ENCODE data around the gene IGFBP5. TPM values are rescaled to one million over a fixed set of nuclear protein-coding genes. Genes with fewer than 3 reads are reported as not detected.

Gene IGFBP5
- total RNA-seq, 2 donors from 2014 or later = 88.5 to 207 TPM

DNA sequence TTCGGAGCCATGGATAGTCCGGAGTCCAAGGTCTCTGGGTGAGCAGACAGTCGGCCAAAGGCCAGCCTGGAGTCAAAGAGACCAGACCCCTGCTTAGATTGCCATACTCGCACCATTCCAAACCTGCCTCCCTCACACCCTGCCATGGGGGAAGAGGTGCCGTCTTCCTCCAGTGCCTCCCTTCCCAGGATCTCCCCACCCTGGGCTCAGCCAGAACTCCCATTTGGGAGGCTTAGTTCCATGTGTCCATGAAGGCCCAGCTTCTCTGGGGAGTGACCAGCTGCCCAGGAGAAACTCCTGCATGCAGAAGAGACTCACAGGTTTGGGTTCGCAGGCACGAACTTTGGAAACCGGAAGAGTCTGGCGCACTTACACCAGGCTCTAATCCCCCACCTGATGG, 21.7 kb downstream of the IGFBP5 start:
- ATAC-seq = no peak
- intact Hi-C loops (cut with DNase I) = no loop called here
- no peak for DNase-seq

DNA sequence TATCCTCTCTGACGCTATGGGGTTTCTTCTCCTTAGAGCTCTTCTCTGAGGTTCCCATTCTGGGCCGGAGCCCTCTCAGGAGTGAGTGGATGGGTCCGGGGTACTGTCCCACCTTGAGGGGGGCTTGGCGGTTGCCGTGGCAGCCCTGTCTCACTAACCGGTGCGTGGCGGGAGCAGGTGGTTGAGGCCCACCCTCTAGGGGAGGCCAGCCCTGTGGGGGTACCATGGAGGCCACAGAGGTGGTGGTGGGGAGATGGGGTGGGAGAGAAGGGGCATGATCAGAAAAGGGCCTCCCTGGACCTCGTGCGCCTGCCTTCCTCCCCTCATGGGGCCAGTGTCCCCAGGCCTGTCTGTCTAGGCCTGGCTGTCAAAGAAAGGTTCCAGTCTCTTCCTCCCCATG, 22.3 kb downstream of the IGFBP5 start:
- no peak for DNase-seq
- ATAC-seq = no peak
- intact Hi-C loops (cut with DNase I) = no loop called here

DNA sequence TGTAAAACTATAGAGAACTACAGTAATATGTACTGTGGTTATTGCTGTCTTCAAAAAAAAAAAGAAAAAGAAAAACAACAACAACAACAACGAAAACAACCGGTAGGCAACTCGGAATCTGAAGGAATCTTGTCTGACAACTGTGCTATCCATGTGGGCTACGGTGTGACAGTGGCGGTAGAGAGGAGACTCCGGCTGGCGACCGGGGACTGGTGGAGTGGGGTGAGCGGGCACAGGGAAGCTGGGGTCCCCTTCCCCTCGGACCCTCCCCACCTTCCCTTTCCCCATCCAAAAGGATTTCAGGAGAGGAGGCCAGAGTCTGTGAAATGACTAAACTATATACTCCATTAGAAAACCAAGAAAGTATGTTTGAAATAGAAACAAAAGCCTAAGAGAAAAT, 22.9 kb downstream of the IGFBP5 start:
- ATAC-seq = no peak
- intact Hi-C loops (cut with DNase I) = no loop called here

DNA sequence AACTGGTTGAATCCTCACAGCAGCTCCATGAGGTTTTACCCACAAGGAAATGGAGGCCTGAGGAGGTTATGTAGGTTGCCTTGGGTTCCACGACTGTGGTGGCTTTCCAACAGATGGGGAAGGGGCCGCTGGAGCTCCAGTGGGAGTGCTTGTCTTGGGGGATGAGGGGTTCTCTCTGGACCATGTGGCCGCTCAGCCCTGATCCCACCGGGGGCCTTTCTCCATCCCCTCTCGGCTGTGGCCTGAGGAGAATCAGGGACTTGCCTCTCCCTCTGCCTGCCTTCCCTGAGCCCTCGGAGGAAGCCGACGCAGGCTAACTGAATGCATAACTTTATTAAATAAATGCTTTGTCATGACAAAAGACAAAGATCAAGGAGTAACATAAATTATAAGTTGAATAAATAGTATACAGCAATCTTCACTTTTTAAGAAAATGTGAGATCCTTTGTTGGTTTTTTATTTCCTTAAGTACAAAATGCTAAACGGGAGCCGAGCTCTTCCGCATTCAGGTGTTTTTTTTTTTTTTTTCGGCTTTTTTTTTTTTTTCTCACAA, 23.5 kb downstream of the IGFBP5 start:
- ATAC-seq = no peak
- intact Hi-C loops (cut with DNase I) = no loop called here
- no peak for DNase-seq

More for the DNA sequence above, 22.9 kb downstream of the IGFBP5 start:
- DNase-seq = no peak

DNA sequence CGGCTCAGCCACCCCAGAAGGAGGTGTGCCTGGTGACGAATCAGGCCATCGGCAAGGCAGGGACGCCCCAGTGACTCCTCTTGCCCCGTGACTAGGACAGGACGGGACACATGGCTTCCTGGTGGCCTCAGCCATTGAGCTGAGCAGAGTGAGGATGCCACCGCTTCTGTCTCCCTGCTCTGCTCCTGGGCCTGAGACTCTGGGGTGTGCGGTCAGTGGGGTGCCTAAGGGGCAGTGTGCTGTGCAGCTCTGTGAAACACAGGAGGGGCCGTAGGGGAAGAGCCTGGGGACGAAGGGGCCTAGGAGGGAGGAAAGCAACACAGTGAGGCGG, 24.3 kb downstream of the IGFBP5 start:
- no peak for ATAC-seq
- DNase-seq = no peak
- intact Hi-C loops (cut with DNase I) = no loop called here

DNA sequence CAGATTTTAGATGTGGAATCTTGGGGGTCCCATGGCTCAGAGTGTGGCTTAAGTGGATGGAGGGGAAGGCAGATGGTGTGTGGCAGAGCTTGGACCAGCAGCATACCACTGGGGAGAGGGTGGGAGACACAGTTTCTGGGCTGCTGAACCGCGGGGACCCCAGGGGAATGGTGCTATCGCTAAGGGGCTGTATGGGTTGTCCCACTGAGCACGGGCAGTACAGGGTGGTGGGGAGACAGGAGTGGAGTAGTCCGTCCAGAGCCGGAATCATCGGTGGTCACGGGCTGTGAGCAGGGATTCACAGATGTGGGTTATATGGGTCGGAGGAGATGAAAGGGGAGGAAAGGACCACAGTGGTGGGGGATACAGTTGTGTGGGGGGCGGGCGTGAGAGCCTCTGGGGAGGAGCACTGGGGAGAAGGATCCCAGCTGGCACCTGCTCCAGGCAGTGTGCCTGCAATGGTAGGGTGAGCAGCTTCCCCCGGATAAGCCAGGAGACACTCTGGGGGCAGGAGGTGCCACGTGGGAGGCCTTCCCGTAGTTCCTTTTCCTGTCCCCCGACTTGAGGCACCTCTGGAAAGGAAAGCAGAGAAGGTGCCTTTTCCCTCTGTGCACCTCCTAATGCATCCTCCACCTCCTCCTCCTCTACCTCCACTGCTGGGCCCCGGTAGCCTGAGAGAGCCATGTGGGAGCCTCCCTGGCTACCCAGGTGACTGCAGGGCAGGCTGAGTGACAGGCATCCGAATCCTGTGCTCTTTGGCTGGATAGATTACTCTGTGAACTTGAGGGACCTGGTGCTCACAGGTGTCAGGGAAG, 24.9 kb downstream of the IGFBP5 start:
- intact Hi-C loops (cut with DNase I) = no loop called here
- no peak for DNase-seq
- ATAC-seq = no peak

DNA sequence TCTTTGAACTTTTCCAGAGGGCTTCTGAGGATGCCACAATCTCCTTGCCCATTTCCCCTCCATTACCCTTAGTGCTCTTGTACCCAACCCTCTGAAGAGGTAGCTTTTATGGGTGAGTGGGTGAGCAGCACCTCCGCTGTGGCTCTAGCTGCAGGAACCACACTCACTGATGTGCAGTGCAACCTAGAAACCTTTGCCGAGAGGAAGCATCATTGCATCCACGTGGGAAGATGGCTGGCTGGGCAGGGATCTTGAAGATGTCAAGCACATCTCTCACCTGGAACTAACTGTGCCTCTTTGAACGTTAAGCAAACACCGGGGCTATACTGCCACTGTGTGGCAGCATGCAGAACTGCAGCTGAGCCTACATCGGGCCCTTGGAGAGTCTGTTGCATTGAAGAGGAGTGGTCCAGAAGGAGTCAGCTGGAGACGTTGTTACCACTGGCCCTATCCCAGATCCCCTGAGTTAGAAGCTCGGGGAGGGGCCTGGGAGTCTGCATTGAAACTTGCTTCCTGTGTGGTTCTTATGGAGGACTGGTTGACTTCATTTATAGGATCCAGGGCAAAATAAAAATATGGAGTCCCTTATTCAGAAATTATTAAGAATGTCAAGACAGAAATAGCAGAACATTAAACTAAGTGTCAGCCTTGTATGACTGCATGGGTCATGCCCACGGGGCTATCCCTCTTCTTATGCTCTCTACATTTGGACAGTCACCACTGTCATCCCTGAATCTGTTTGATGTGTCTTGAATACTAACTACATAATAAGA, 28.7 kb downstream of the IGFBP5 start:
- intact Hi-C loops (cut with DNase I) = loop anchor here in 1 of 2 donors (1.0 to 10.0 kb wide), 2 partner anchors 150 to 242 kb away; no protein-coding TSS in a partner anchor
- ATAC-seq (peak; percentile 62 to 69), DNase-seq (peak; percentile 54)

DNA sequence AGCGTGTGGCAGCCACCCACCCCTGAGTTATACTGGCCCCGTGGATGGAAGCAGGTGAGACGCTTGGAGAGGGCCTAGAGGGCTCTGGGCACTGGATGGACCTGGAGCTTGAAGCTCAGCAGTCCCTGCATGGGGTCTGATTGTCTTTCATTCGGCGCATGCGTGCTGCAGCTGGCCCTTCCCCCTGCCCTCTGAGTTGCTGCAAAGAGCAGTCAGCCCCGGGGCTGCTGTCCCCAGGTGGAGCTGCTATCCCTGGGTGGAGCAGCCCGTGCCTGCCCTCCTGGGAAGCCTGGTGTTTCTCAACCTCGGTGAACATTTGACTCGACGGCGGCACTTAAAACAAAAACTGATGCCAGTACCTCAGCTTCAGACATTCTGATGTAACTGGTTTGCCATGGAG, 29.6 kb downstream of the IGFBP5 start:
- intact Hi-C loops (cut with DNase I) = loop anchor here in 1 of 2 donors (1.0 to 10.0 kb wide), 2 partner anchors 149 to 241 kb away; no protein-coding TSS in a partner anchor
- peak in 1 of 2 donors; percentile 7 for ATAC-seq
- DNase-seq = no peak

DNA sequence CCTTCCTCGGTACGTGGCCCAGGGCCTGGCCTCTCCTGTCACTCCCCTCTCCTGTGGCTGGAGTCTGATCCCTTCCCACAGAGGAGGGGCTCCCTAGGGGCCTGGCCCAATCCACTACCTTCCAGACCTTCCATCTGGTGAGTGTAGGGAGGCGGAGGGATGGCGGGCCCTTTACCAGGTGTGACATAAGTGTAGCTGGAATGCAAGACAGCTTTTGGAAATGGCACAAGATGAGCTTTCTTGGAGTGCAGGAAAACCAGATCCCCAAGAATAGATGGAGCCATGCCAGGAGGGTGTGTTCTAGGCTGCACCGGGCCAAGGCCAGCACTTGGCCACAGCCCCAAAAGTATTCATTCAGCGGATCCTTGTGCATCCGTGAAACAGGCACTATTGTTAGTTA, 30.1 kb downstream of the IGFBP5 start:
- ATAC-seq (peak; percentile 20 to 52), DNase-seq (no peak)
- intact Hi-C loops (cut with DNase I) = loop anchor here in 1 of 2 donors (10.0 kb wide), 1 partner anchor 240 kb away; no protein-coding TSS in a partner anchor

DNA sequence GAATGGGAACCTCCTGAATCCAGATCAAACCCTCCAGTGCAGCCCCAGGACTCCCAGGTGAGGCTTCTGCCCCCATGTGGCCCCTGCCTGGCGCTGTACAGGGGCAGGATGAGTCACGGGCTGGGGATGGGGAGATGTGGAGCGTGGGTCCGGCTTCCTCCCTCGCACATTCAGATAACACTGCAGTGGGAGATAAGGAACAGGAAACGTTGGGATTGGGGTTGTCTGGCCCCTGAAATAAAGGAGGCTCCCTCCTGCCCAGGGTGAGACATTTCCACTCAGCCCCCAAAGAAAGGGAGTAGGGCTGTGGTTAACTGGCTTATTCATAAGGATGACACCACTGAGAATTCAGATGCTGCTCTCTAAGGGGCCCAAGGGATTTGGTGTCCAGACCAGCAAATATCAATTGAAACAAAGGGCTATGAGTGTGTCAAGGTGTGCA, 30.7 kb downstream of the IGFBP5 start:
- intact Hi-C loops (cut with DNase I) = loop anchor here in 1 of 2 donors (10.0 kb wide), 1 partner anchor 240 kb away; no protein-coding TSS in a partner anchor
- peak in 1 of 2 donors; percentile 49 for ATAC-seq
- DNase-seq = no peak

DNA sequence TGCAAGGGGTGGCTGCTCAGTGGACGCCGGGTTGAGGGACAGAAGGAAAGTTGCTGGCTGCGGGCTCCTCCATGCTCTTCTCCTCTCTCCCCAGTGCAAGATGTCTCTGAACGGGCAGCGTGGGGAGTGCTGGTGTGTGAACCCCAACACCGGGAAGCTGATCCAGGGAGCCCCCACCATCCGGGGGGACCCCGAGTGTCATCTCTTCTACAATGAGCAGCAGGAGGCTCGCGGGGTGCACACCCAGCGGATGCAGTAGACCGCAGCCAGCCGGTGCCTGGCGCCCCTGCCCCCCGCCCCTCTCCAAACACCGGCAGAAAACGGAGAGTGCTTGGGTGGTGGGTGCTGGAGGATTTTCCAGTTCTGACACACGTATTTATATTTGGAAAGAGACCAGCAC, 31.5 kb downstream of the IGFBP5 start:
- DNase-seq = no peak
- ATAC-seq = no peak
- intact Hi-C loops (cut with DNase I) = loop anchor here (2.0 to 10.0 kb wide), 2 partner anchors 145 to 239 kb away; no protein-coding TSS in a partner anchor

DNA sequence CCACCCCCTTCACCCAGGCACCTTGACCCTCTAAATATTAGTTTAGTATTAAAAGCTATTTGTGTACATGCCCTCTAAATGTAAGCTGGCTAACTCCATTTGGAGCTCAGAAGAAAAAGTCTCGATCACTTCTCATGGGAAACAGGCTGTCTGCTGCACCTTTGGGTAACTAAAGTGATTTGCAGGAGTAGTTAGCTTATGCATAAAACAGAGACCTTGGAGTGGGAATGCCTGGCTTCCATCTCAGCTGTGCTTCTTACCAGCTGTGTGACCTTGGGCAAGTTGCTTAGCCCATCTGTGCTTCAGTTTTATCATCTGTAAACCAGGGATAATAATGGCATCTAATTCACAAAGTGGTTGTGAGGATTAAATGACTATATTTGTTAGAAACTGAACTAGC, 32.2 kb downstream of the IGFBP5 start:
- DNase-seq (no peak), ATAC-seq (no peak)
- intact Hi-C loops (cut with DNase I) = loop anchor here (2.0 to 10.0 kb wide), 2 partner anchors 144 to 238 kb away; no protein-coding TSS in a partner anchor

DNA sequence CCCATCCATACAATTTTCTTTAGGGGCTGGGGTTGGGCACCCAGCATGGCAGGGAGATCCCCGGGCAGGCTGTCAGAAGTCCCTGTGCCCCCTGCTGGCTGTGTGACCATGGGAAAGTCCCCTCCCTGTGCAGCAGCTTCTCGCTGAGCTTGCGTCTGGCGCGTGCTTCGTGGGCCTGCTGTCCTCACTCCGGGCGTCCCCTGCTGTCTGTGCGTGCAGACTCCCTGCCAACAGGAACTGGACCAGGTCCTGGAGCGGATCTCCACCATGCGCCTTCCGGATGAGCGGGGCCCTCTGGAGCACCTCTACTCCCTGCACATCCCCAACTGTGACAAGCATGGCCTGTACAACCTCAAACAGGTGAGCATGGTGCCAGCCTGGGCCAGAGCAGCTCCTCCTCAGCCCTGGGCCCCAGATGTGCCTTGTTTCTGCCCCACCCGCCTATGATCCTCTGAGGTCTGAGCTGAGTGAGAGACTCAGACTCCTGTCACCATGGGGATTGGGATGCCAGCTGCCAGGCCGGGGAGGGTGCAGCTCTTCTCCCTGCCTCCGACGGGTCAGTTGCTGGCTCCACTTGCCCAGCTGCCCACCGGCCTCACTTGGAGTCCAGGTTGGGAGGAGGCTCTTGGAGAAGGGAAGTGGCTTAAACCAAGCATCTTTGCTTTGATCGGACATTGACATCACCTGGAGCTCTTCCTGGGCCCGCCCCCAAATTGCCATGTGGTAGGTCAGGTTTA, 33.5 kb downstream of the IGFBP5 start:
- ATAC-seq (peak in 1 of 2 donors; percentile 41), DNase-seq (no peak)
- intact Hi-C loops (cut with DNase I) = loop anchor here (2.0 to 10.0 kb wide), 2 partner anchors 143 to 237 kb away; no protein-coding TSS in a partner anchor

DNA sequence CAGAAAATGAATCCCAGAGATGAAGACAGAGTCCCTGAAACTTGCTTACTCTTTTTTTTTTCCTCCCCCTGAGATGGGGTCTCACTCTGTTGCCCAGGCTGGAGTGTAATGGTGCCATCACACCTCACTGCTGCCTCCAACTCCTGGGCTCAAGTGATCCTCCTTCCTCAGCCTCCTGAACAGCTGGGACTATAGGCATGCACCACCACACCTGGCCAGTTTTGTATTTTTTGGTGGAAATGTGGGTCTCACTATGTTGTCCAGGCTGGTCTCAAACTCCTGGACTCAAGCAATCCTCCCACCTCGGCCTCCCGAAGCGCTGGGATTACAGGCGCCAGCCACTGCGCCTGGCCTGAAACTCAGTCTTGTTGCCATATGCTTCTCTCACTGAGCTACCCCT, 34.3 kb downstream of the IGFBP5 start:
- DNase-seq (no peak), ATAC-seq (no peak)
- intact Hi-C loops (cut with DNase I) = loop anchor here in 1 of 2 donors (10.0 kb wide), 1 partner anchor 236 kb away; no protein-coding TSS in a partner anchor

DNA sequence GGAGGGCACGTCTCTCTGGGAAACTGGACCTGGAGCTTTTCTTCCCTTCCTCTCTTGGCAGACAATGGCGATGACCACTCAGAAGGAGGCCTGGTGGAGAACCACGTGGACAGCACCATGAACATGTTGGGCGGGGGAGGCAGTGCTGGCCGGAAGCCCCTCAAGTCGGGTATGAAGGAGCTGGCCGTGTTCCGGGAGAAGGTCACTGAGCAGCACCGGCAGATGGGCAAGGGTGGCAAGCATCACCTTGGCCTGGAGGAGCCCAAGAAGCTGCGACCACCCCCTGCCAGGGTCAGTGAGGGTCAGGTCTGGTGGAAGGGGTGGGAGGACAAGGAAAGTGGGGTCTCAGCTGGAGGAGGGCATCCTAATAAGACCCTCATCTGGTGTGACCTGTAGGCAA, 34.9 kb downstream of the IGFBP5 start:
- ATAC-seq (no peak), DNase-seq (no peak)
- intact Hi-C loops (cut with DNase I) = loop anchor here in 1 of 2 donors (10.0 kb wide), 1 partner anchor 236 kb away; no protein-coding TSS in a partner anchor

DNA sequence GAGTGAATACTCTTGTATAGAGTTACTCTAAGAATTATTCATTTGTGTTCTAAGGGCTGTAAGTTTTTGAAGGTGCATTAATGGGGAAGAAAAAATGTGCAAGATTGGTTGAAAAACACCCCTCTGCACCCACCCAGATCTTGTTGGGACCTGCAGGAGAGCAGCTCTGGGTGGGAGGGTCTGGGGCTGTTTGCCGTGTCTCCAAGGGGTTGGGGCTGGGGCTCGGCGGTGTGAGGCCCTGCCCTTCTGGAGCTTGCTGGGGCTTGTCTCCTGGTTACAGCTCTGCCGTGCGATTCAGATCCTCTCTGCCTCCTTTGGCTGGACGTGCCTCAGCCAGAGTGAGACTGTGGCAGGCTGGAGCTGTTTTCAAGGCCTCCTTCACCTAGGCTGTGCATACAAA, 36.1 kb downstream of the IGFBP5 start:
- no peak for DNase-seq
- intact Hi-C loops (cut with DNase I) = no loop called here

DNA sequence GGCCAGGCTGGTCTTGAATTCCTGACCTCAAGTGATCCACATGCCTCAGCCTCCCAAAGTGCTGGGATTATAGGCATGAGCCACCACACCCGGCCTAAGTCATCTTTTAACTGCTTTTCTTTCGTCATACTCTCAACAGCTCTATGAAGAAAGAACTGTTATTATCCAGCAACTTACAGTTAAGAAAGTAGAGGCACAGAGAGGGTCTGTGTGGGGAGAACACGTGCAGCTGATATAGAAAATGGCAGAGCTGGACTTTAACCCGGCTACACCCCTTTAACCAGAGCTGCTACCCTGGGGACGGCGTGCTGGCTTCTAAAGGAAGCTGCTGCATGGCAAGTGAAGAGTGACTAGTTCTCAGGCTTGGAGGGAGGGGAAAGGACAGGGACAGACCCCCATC, 36.6 kb downstream of the IGFBP5 start:
- no peak for DNase-seq
- ATAC-seq = no peak
- intact Hi-C loops (cut with DNase I) = no loop called here

More for the DNA sequence above, 36.1 kb downstream of the IGFBP5 start:
- no peak for ATAC-seq

DNA sequence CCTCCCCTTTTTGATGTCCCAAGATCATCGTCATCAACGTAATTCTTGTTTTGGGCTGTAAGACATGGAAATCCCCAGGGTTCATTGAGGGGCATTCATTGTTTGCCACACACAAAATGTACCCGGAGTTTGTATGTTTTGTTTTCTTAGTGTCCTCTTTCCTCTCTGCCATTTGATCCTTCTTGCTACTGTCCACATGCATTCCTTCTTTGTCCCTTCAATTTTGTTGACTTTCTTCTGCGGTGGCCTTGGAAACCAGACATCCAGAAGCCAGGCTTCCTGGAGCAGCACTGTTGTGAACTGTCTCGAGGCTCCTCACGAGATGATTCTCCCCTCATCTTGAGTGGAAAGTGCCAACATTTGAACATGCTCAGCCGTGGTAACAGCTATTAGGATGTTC, 37.4 kb downstream of the IGFBP5 start:
- DNase-seq (no peak), ATAC-seq (no peak)
- intact Hi-C loops (cut with DNase I) = no loop called here

Data from left cardiac atrium (tissue), 4 donors.